GM12891 (cell line): ENCODE results near the gene GSAP.

Experiments used
- PAX5 ChIP-seq: IDR thresholded peaks from 2 replicates; pipeline ENCODE4 v1.6.1; 2011; ENCODE audit warnings: low read length, moderate library complexity, mild to moderate bottlenecking; ENCODE audit not compliant: insufficient read depth, severe bottlenecking
- POLR2A ChIP-seq: IDR thresholded peaks from 2 replicates; pipeline ENCODE4 v1.6.1; 2011; ENCODE audit warnings: low read depth, low read length, control low read depth
- POLR2AphosphoS5 ChIP-seq: IDR thresholded peaks from 2 replicates; pipeline ENCODE4 v1.6.1; 2011; ENCODE audit warnings: low read depth, low read length, control low read depth
- POU2F2 ChIP-seq: IDR thresholded peaks from 2 replicates; pipeline ENCODE4 v1.6.1; 2011; ENCODE audit warnings: low read depth, mild to moderate bottlenecking, control low read depth, low read length, moderate library complexity
- SPI1 ChIP-seq: IDR thresholded peaks from 2 replicates; pipeline ENCODE4 v1.6.1; 2011; ENCODE audit warnings: low read depth, low read length, control low read depth
- TAF1 ChIP-seq: IDR thresholded peaks from 2 replicates; pipeline ENCODE4 v1.6.1; 2011; ENCODE audit warnings: low read depth, low read length, control low read depth

DNA sequence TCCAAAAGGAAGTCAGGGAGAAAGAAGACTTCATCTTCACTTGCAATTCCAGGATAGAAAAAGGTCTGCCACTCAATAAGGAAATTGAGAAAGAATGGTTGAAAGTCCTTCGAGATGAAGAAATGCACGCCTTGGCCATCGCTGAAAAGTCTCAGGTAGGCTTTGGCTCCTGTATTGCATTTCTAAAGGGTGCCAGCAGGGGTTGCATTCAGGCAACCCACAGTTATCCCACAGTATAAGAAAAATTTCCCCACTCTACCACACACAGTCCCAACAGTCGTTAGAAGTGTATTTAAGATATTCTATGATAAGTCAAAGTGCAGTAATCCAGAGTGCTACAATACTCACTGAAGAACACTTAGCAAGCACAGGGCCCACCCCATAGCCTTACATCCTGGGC, 123.1 kb downstream of the GSAP start:
- TF ChIP-seq TAF1 (no peak), POLR2A (no peak), PAX5 (no peak), POLR2AphosphoS5 (no peak), SPI1 (no peak), POU2F2 (no peak)
